HEK293 (cell line): ENCODE measurements around the gene GLRX.

Experiments used
- CTCF ChIA-PET: fragments of 350-600 bp; formaldehyde crosslinking; extraction: SDS; loops from one replicate; lab custom pipeline; 2021; ENCODE audit warnings: antibody characterized with exemption; lab: Yijun Ruan, JAX
- POLR2A ChIA-PET: fragments of 300-600 bp; formaldehyde crosslinking; extraction: SDS; loops from one replicate; lab custom pipeline; 2020; ENCODE audit warnings: antibody characterized with exemption, inconsistent platforms; lab: Yijun Ruan, JAX
- H3K27ac ChIP-seq: fragments of 200-500 bp; sonication (Bioruptor generic); 2 replicates; pipeline ENCODE4 v1.5.1; 2014; ENCODE audit warnings: low read depth, low read length, control low read depth, inconsistent platforms; ENCODE audit errors: extremely low read depth
- H3K36me3 ChIP-seq, 2 experiments: fragments of 200-500 bp in 1 of 2; sonication (Bioruptor generic) in 1 of 2; 1 replicate in 1 of 2; 2 replicates in 1 of 2; pipeline ENCODE4 v1.5.1; 2014 to 2017; ENCODE audit warnings: inconsistent platforms in 2 of 2, low read length in 2 of 2; ENCODE audit not compliant: control insufficient read depth in 2 of 2, insufficient read depth in 1 of 2
- H3K4me1 ChIP-seq: fragments of 200-500 bp; sonication (Bioruptor generic); 2 replicates; pipeline ENCODE4 v1.5.1; 2014; ENCODE audit warnings: mild to moderate bottlenecking, low read length, inconsistent platforms; ENCODE audit not compliant: control insufficient read depth, insufficient read depth
- H3K4me3 ChIP-seq: 2 replicates; pipeline ENCODE4 v1.5.1; 2011; ENCODE audit warnings: low read depth, mild to moderate bottlenecking, control low read depth, low read length, moderate library complexity
- H3K9me3 ChIP-seq: fragments of 200-500 bp; sonication (Bioruptor generic); 2 replicates; pipeline ENCODE4 v1.5.1; 2014; ENCODE audit warnings: low read depth, low read length, inconsistent platforms; ENCODE audit not compliant: control insufficient read depth, insufficient read depth
- CTCF ChIP-seq: fragments of 450-650 bp; formaldehyde crosslinking; IDR thresholded peaks from 2 replicates; pipeline ENCODE4 v1.5.1; 2016; ENCODE audit warnings: missing biosample characterization, missing genetic modification characterization
- HOXC10 ChIP-seq: sonication (generic); formaldehyde crosslinking; IDR thresholded peaks from 2 replicates; pipeline ENCODE4 v1.8.1; 2023; ENCODE audit warnings: mild to moderate bottlenecking, missing genetic modification reagents
- OSR2 ChIP-seq: fragments of 450-650 bp; formaldehyde crosslinking; IDR thresholded peaks from 2 replicates; pipeline ENCODE4 v1.5.1; 2016; ENCODE audit warnings: missing biosample characterization, missing genetic modification characterization
- REPIN1 ChIP-seq: fragments of 450-650 bp; formaldehyde crosslinking; IDR thresholded peaks from 2 replicates; pipeline ENCODE4 v1.5.1; 2017; ENCODE audit warnings: missing biosample characterization, missing genetic modification characterization, low read depth
- ZBTB1 ChIP-seq: fragments of 450-650 bp; formaldehyde crosslinking; IDR thresholded peaks from 2 replicates; pipeline ENCODE4 v1.5.1; 2016; ENCODE audit warnings: missing biosample characterization, missing genetic modification characterization
- ZBTB11 ChIP-seq: fragments of 450-650 bp; formaldehyde crosslinking; conservative IDR thresholded peaks from 2 replicates; pipeline ENCODE4 v1.5.1; 2016; ENCODE audit warnings: low read depth, missing biosample characterization, missing genetic modification characterization
- ZNF132 ChIP-seq: fragments of 450-650 bp; formaldehyde crosslinking; IDR thresholded peaks from 2 replicates; pipeline ENCODE4 v1.5.1; 2017; ENCODE audit warnings: missing biosample characterization, missing genetic modification characterization, borderline replicate concordance
- ZNF140 ChIP-seq: fragments of 450-650 bp; formaldehyde crosslinking; IDR thresholded peaks from 2 replicates; pipeline ENCODE4 v1.5.1; 2016; ENCODE audit warnings: missing biosample characterization, missing genetic modification characterization
- ZNF146 ChIP-seq: fragments of 450-650 bp; formaldehyde crosslinking; IDR thresholded peaks from 2 replicates; pipeline ENCODE4 v1.5.1; 2016; ENCODE audit warnings: missing biosample characterization, missing genetic modification characterization
- ZNF221 ChIP-seq: fragments of 450-650 bp; formaldehyde crosslinking; IDR thresholded peaks from 2 replicates; pipeline ENCODE4 v1.5.1; 2017; ENCODE audit warnings: missing biosample characterization, missing genetic modification characterization, borderline replicate concordance
- ZNF23 ChIP-seq: fragments of 450-650 bp; formaldehyde crosslinking; IDR thresholded peaks from 2 replicates; pipeline ENCODE4 v1.5.1; 2016; ENCODE audit warnings: missing biosample characterization, missing genetic modification characterization, borderline replicate concordance
- ZNF248 ChIP-seq: fragments of 450-650 bp; formaldehyde crosslinking; IDR thresholded peaks from 2 replicates; pipeline ENCODE4 v1.5.1; 2017; ENCODE audit warnings: missing biosample characterization, missing genetic modification characterization
- ZNF302 ChIP-seq: fragments of 450-650 bp; formaldehyde crosslinking; IDR thresholded peaks from 2 replicates; pipeline ENCODE4 v1.5.1; 2016; ENCODE audit warnings: missing biosample characterization, missing genetic modification characterization, low read depth
- ZNF335 ChIP-seq: fragments of 450-650 bp; formaldehyde crosslinking; conservative IDR thresholded peaks from 2 replicates; pipeline ENCODE4 v1.5.1; 2016; ENCODE audit warnings: missing biosample characterization, missing genetic modification characterization
- ZNF433 ChIP-seq: fragments of 450-650 bp; formaldehyde crosslinking; IDR thresholded peaks from 2 replicates; pipeline ENCODE4 v1.5.1; 2016; ENCODE audit warnings: missing biosample characterization, missing genetic modification characterization, low read depth
- ZNF501 ChIP-seq: fragments of 450-650 bp; formaldehyde crosslinking; IDR thresholded peaks from 2 replicates; pipeline ENCODE4 v1.5.1; 2016; ENCODE audit warnings: missing biosample characterization, missing genetic modification characterization
- ZNF596 ChIP-seq: fragments of 450-650 bp; IDR thresholded peaks from 2 replicates; pipeline ENCODE4 v1.5.0; 2018; ENCODE audit warnings: missing biosample characterization, mild to moderate bottlenecking, missing genetic modification characterization, moderate library complexity
- ZNF658 ChIP-seq: fragments of 450-650 bp; formaldehyde crosslinking; IDR thresholded peaks from 2 replicates; pipeline ENCODE4; 2016; ENCODE audit warnings: missing biosample characterization, missing genetic modification characterization
- ZSCAN18 ChIP-seq: fragments of 450-650 bp; formaldehyde crosslinking; IDR thresholded peaks from 2 replicates; pipeline ENCODE4 v1.5.1; 2016; ENCODE audit warnings: missing biosample characterization, missing genetic modification characterization

The GLRX gene

GRCh38 chr5:95857185-95857945, 34.8 kb upstream of the GLRX start (continued):
- no peak for TF ChIP-seq ZBTB1
- TF ChIP-seq ZNF146, result no peak
- no peak for TF ChIP-seq ZNF132 (tag by site-specific recombination)
- TF ChIP-seq ZNF302, result no peak

GRCh38 chr5:95856501-95856981, 34.0 kb upstream of the GLRX start:
- H3K27ac ChIP-seq, result no peak overlapping the region
- CTCF ChIA-PET, result interaction anchor here (0.5 to 7.6 kb wide), 6 partner anchors 10 to 592 kb away, joined by 3 to 69 read pairs (median 4); no protein-coding TSS in a partner anchor

GRCh38 chr5:95853490-95853889, 31.0 kb upstream of the GLRX start:
- POLR2A ChIA-PET, result no interaction called here
- CTCF ChIA-PET, result interaction anchor here (0.6 to 7.6 kb wide), 6 partner anchors 8 to 483 kb away, joined by 3 to 69 read pairs (median 5); no protein-coding TSS in a partner anchor
- H3K36me3 ChIP-seq, result no peaks in the 10 kb centered on the region
- TF ChIP-seq HOXC10 (CRISPR knock-in tag) (no peak), ZNF596 (tag by site-specific recombination) (no peak), ZNF221 (tag by site-specific recombination) (no peak), ZNF433 (no peak), ZNF140 (no peak)
- TF ChIP-seq, all 188 proteins: peak for 0
- Histone ChIP-seq H3K9me3 (no peaks in the 10 kb centered on the region), H3K27ac (no peak overlapping the region), H3K4me3 (no peak overlapping the region), H3K4me1 (no peaks in the 10 kb centered on the region)

More at GRCh38 chr5:95856501-95856981, 34.0 kb upstream of the GLRX start:
- POLR2A ChIA-PET, result interaction anchor here (0.9 kb wide), 1 partner anchor 22 kb away, joined by 3 read pairs; no protein-coding TSS in a partner anchor
- no peaks in the 10 kb centered on the region for H3K36me3 ChIP-seq
- no peaks in the 10 kb centered on the region for H3K9me3 ChIP-seq
- H3K4me1 ChIP-seq, result peaks cover 3% of the 10 kb centered on the region
- H3K4me3 ChIP-seq, result no peak overlapping the region
- TF ChIP-seq REPIN1 (tag by site-specific recombination), result no peak
- TF ChIP-seq OSR2 (tag by site-specific recombination), result no peak
- no peak for TF ChIP-seq ZNF501 (tag by site-specific recombination)
- no peak for TF ChIP-seq ZSCAN18 (tag by site-specific recombination)
- TF ChIP-seq ZNF248 (tag by site-specific recombination), result no peak
- TF ChIP-seq ZNF335 (tag by site-specific recombination), result no peak
- no peak for TF ChIP-seq ZNF23
- no peak for TF ChIP-seq ZNF658 (tag by site-specific recombination)

GRCh38 chr5:95852567-95852966, 30.0 kb upstream of the GLRX start:
- CTCF ChIA-PET, result interaction anchor here (0.6 to 2.1 kb wide), 7 partner anchors 14 to 226 kb away, joined by 3 to 7 read pairs (median 5); no protein-coding TSS in a partner anchor

More at GRCh38 chr5:95852567-95852966, 30.0 kb upstream of the GLRX start:
- Histone ChIP-seq H3K9me3 (no peaks in the 10 kb centered on the region), H3K4me3 (no peak overlapping the region), H3K27ac (no peak overlapping the region), H3K4me1 (no peaks in the 10 kb centered on the region), H3K36me3 (no peaks in the 10 kb centered on the region)
- no peak for TF ChIP-seq CTCF (tag by site-specific recombination)
- TF ChIP-seq ZNF23, result no peak
- no peak for TF ChIP-seq ZSCAN18 (tag by site-specific recombination)
- no peak for TF ChIP-seq ZNF221 (tag by site-specific recombination)
- TF ChIP-seq ZBTB11 (tag by site-specific recombination), result no peak
- POLR2A ChIA-PET, result no interaction called here
